HG03039 (cell line): ENCODE results near the gene MBOAT2.

Experiments used
- ATAC-seq: cut with Tn5 transposase; IDR thresholded peaks from one replicate; pipeline ENCODE4 v1.9.1; 2021; ENCODE audit warnings: mild to moderate bottlenecking, moderate library complexity; ENCODE audit not compliant: unreplicated experiment

MBOAT2 gene

GRCh38 chr2:9018534-9018933, 15.1 kb upstream of the MBOAT2 start:
- no peak for ATAC-seq

- ATAC-seq, result no peak
Measured at GRCh38 chr2:9018109-9018508, 14.6 kb upstream of the MBOAT2 start.

- no peak for ATAC-seq
Measured at GRCh38 chr2:9017411-9017810, 13.9 kb upstream of the MBOAT2 start.

GRCh38 chr2:9015998-9016397, 12.5 kb upstream of the MBOAT2 start:
- ATAC-seq, result no peak

GRCh38 chr2:9013403-9013802, 9.9 kb upstream of the MBOAT2 start:
- no peak for ATAC-seq

GRCh38 chr2:9010866-9011265, 7.4 kb upstream of the MBOAT2 start:
- no peak for ATAC-seq

GRCh38 chr2:9008951-9009664, 5.6 kb upstream of the MBOAT2 start:
- ATAC-seq, result no peak

- no peak for ATAC-seq
Measured at GRCh38 chr2:9006368-9006767, 2.9 kb upstream of the MBOAT2 start.

GRCh38 chr2:9004338-9005204, 1.1 kb upstream of the MBOAT2 start:
- no peak for ATAC-seq

GRCh38 chr2:9003366-9003615, 193 bp downstream of the MBOAT2 start:
- no peak for ATAC-seq

GRCh38 chr2:9002637-9003365, 683 bp downstream of the MBOAT2 start:
- ATAC-seq, result no peak

GRCh38 chr2:9002313-9002636, 1.2 kb downstream of the MBOAT2 start:
- ATAC-seq, result no peak

GRCh38 chr2:9001778-9002177, 1.7 kb downstream of the MBOAT2 start:
- no peak for ATAC-seq

- no peak for ATAC-seq
Measured at GRCh38 chr2:9001229-9001628, 2.3 kb downstream of the MBOAT2 start.

- ATAC-seq, result no peak
Measured at GRCh38 chr2:9000442-9000841, 3.0 kb downstream of the MBOAT2 start.

GRCh38 chr2:8999797-9000196, 3.7 kb downstream of the MBOAT2 start:
- ATAC-seq, result no peak

GRCh38 chr2:8999102-8999446, 4.4 kb downstream of the MBOAT2 start:
- ATAC-seq, result no peak

- no peak for ATAC-seq
Measured at GRCh38 chr2:8998418-8999101, 4.9 kb downstream of the MBOAT2 start.

- no peak for ATAC-seq
Measured at GRCh38 chr2:8997631-8998030, 5.9 kb downstream of the MBOAT2 start.

- ATAC-seq, result no peak
Measured at GRCh38 chr2:8997108-8997507, 6.4 kb downstream of the MBOAT2 start.

GRCh38 chr2:8996006-8996405, 7.5 kb downstream of the MBOAT2 start:
- no peak for ATAC-seq

- no peak for ATAC-seq
Measured at GRCh38 chr2:8994386-8994785, 9.1 kb downstream of the MBOAT2 start.
